Body of pancreas (tissue), 4 donors: ENCODE results near the gene PPM1H.

Experiments
- POLR2A ChIP-seq, 3 donors: fragments of 450-650 bp; IDR thresholded peaks; one replicate each; pipeline ENCODE4 v1.6.1; 2016; ENCODE audit warnings: antibody characterized with exemption in 3 of 3, mild to moderate bottlenecking in 2 of 3
- TF ChIP-seq, protein P1 (sequence below), 7 experiments: fragments of 450-650 bp in 4 of 7; fragments of 200-600 bp in 3 of 7; sonication (generic) in 3 of 7; IDR thresholded peaks; one replicate each; pipeline ENCODE4 v1.5.1; 2016 to 2019; ENCODE audit warnings: antibody characterized with exemption in 7 of 7

DNA sequence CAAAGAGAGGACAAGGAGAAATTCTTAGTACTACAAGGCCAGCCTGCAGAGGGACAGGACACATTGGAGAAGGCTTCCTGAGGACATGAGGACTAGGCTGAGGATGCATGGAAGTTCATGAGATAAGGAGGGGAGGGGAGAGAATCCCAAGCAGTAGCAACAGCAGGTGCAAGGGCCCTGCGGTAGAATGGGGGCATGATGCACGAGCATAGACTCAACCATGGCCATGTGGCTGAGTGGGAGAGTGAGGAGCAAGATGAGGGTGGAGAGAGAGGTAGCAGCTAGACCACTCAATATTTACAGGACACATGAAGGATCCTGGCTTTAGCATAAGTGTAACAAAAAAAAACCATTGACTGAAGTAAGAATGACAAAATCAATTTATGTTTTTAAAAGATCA, 128.1 kb downstream of the PPM1H start:
- TF ChIP-seq, protein P1, sequence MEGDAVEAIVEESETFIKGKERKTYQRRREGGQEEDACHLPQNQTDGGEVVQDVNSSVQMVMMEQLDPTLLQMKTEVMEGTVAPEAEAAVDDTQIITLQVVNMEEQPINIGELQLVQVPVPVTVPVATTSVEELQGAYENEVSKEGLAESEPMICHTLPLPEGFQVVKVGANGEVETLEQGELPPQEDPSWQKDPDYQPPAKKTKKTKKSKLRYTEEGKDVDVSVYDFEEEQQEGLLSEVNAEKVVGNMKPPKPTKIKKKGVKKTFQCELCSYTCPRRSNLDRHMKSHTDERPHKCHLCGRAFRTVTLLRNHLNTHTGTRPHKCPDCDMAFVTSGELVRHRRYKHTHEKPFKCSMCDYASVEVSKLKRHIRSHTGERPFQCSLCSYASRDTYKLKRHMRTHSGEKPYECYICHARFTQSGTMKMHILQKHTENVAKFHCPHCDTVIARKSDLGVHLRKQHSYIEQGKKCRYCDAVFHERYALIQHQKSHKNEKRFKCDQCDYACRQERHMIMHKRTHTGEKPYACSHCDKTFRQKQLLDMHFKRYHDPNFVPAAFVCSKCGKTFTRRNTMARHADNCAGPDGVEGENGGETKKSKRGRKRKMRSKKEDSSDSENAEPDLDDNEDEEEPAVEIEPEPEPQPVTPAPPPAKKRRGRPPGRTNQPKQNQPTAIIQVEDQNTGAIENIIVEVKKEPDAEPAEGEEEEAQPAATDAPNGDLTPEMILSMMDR (IDR thresholded peaks at IDR 0.05), result no peak
- TF ChIP-seq POLR2A (IDR thresholded peaks at IDR 0.05), result no peak
